ENCODE data around the gene RNF10.
"Not testable (repeated sequence)": the region's sequence is repeated elsewhere in the genome, so short reads cannot be mapped to it uniquely, and the experiment has no call there.

The RNF10 gene

GRCh38 chr12:120579179-120579578 is 45.0 kb downstream of the RNF10 start:
- no peak for DNase-seq (ENCODE audit: low read depth in 1 of 2, low spot score in 1 of 2)

GRCh38 chr12:120580787-120581723 is 46.9 kb downstream of the RNF10 start, which contains the start of gene POP5:
TSS of gene POP5 (minus strand) at chr12:120581402. CDS start at chr12:120581362, 40 bp downstream.
- peak; percentile 77 to 80 for DNase-seq (ENCODE audit: low read depth in 1 of 2, low spot score in 1 of 2)

GRCh38 chr12:120581998-120582397 is 47.8 kb downstream of the RNF10 start:
- DNase-seq (ENCODE audit: low read depth in 1 of 2, low spot score in 1 of 2): no peak

- DNase-seq (ENCODE audit: low read depth in 1 of 2, low spot score in 1 of 2): peak; percentile 74 to 77
These were observed 49.4 kb downstream of the RNF10 start for GRCh38 chr12:120583478-120584030.

- DNase-seq (ENCODE audit: low read depth in 1 of 2, low spot score in 1 of 2): peak; percentile 35 to 51
These were observed 50.4 kb downstream of the RNF10 start for GRCh38 chr12:120584343-120585149.

- DNase-seq (ENCODE audit: low read depth in 1 of 2, low spot score in 1 of 2): no peak
These were observed 52.0 kb downstream of the RNF10 start for GRCh38 chr12:120586206-120586605.

GRCh38 chr12:120586860-120587259 is 52.7 kb downstream of the RNF10 start:
- no peak for DNase-seq (ENCODE audit: low read depth in 1 of 2, low spot score in 1 of 2)

- DNase-seq (ENCODE audit: low read depth in 1 of 2, low spot score in 1 of 2): no peak
These were observed 54.2 kb downstream of the RNF10 start for GRCh38 chr12:120588371-120588770.

- DNase-seq (ENCODE audit: low read depth in 1 of 2, low spot score in 1 of 2): no peak
These were observed 55.1 kb downstream of the RNF10 start for GRCh38 chr12:120588948-120589930.

- DNase-seq (ENCODE audit: low read depth in 1 of 2, low spot score in 1 of 2): no peak
These were observed 56.7 kb downstream of the RNF10 start for GRCh38 chr12:120590741-120591407.

- DNase-seq (ENCODE audit: low read depth in 1 of 2, low spot score in 1 of 2): no peak
These were observed 58.2 kb downstream of the RNF10 start for GRCh38 chr12:120592121-120593049.

- no peak for DNase-seq (ENCODE audit: low read depth in 1 of 2, low spot score in 1 of 2)
These were observed 62.7 kb downstream of the RNF10 start for GRCh38 chr12:120596901-120597300.

- no peak for DNase-seq (ENCODE audit: low read depth in 1 of 2, low spot score in 1 of 2)
These were observed 63.7 kb downstream of the RNF10 start for GRCh38 chr12:120597861-120598260.

GRCh38 chr12:120598674-120599463 is 64.7 kb downstream of the RNF10 start:
- DNase-seq (ENCODE audit: low read depth in 1 of 2, low spot score in 1 of 2): no peak

- DNase-seq (ENCODE audit: low read depth in 1 of 2, low spot score in 1 of 2): no peak
These were observed 65.8 kb downstream of the RNF10 start for GRCh38 chr12:120599672-120600552.

GRCh38 chr12:120602416-120602815 is 68.3 kb downstream of the RNF10 start:
- not testable (repeated sequence) for DNase-seq (ENCODE audit: low read depth in 1 of 2, low spot score in 1 of 2)

- no peak for DNase-seq (ENCODE audit: low read depth in 1 of 2, low spot score in 1 of 2)
These were observed 76.4 kb downstream of the RNF10 start for GRCh38 chr12:120610560-120610959.

All from stimulated activated CD4-positive, alpha-beta T cell treated with anti-CD3 and anti-CD28 coated beads, Interleukin-15, amount 100 ng/mL, for 1 hour (primary cell).